Activated naive CD4-positive, alpha-beta T cell treated with anti-CD3 and anti-CD28 coated beads, Interleukin-2, amount 50 U/mL, for 16 hours (primary cell): ENCODE data around the gene PODXL.
A peak's percentile ranks its signal among the peaks of the same experiment; 100 is the strongest.
"Not testable (repeated sequence)": the region's sequence is repeated elsewhere in the genome, so short reads cannot be mapped to it uniquely, and the experiment has no call there.

ENCODE experiments used
- DNase-seq: peaks from one replicate; pipeline ENCODE4 v3.0.0-alpha.2; 2020

PODXL gene

DNA sequence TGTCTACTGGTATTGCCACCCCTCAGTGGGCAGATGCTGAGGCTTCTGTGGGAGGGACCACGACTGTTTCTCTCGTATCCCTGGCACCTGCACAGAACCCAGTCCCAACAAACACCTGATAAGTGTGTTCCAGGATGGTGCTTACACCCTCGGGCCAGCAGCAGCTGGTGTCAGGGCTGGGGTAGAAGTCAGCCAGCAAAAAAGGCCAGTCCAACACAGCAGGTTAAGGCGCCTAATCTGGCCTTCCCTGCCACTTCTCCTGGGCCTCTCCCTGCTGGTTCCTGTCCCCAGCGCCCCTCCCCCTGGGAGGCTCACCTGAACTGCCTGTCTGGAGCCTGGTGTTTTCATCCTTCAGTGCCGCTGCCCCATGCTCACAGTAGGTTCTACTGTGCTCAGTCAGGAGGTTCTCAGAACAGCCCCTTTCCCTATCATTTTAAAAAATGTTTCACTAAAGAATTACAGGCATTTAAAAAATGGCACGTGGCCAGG, 20.0 kb downstream of the PODXL start:
- no peak for DNase-seq

DNA sequence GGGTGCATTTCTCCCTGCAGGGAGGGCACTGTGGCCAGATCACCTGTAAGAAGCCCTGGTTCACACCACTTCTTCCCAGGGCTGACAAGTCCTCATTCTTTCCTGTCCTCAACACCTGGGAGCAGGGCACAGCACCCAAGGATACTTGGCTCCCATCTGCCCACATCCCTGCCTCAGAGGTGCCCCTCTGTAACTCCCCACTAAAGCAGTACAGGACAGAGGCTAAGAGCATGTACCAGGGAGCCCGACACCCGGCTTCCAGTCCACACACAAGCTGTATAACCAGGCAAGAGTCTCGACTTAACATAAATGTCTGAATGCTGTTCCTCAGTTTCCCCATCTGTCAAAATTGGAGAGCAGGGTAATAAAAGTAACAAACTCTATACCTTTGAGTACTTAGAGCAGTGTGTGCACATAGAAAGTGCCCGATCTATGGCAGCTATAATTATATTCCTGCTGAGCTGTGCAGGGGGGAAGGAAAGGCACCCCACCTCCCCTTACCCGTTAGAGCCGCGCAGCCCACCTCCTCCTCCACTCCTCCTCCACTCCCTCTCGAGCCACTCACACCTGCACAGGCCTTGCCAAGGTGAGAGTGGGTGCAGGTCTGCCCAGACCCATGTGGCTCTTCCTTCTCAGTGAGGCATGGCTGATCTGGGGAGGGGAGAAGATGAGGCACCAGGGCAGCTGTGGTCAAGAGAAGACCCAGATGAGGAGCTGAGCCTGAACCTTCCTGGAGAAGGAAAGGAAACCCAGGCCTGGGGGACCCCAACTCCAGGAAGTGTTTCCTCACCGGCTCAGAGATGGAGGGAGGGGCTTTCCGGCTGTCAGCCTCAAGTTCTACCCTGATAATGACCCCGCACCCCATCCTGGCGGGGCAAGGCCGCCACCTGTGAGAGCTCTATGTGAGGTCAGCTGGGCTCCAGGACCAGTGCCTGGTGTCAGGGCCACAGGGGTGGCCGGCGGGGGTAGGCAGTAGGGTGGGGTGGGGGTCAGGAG, 22.6 kb downstream of the PODXL start:
- no peak for DNase-seq

DNA sequence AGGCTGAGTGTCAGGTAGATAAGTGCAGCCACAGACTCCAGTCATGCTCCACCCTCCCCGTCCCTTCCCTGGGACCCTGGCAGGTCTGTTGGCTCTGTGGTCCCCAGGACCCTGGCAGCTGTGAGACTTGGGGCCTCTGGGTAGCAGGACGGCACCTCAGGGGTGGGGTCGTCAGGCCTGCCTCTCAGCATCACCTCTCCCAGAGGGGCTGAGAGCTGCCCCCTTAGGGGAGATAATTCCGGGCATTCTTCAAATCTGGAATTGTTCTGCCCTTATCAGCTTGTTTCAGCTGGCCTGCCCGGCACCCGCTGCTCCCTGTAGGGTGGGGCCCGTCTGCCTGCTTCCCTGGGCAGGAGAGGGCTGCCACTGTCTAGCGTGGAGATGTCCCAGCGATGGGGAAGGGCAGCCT, 23.3 kb downstream of the PODXL start:
- DNase-seq = no peak

DNA sequence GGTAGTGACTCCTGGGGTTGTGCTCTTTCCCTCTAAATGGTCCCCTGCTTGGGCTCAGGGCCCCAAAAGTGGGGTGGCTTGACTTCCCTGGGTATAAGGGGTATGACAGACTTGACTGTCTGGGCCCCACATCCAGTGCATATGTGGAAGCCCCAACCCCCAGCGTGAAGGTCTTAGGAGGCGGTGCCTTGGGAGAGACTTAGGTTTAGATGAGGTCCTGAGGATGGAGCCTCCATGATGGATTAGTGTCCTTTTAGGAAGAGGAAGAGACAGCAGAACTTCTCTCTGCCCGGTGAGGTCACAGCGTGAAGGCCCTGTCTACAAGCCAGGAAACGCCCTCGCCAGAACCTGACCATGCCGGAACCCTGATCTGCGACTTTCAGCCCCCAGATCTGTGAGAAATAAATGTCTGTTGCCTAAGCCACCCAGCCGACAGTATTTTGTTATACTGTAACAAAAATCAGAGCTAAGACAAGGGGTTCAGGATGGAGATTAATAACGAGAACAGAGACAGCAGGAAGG, 23.8 kb downstream of the PODXL start:
- DNase-seq = no peak

DNA sequence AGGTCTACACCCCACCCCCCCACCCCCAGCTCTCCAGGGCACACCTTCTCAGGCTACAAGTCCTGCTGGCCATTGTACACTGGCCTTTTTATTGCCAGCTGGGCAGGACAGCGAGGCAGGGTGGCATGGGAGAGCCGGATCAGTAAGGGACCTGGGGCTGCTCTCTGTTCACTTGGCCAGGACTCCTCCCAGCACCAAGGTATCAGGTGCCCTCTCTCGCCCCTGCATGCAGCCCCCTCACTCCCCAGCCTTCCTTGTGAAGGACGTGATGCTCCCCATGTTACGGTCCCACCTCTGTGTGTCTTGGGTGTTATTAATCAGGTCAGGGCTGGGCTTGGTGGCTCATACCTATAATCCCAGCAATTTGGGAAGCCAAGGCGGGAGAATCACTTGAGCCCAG, 26.3 kb downstream of the PODXL start:
- DNase-seq = no peak

DNA sequence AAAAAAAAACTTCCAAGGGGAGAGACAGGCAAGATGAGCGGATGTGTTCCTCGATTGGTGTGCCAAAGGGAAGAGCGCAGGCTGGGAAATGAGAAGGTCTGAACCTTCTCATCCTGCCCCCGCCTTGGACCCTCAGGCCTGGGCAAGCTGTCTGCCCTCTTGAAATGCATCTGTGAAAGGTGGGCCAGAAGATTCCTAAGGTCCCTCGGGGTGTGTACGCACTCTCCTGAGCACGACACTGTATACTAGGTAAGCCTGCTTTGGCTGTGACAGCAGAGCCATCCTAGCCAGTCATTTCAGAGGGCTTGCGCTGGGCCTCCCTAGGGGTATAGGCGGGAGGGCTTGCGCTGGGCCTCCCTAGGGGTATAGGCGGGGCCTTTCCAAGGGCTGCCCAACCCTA, 26.8 kb downstream of the PODXL start:
- no peak for DNase-seq

DNA sequence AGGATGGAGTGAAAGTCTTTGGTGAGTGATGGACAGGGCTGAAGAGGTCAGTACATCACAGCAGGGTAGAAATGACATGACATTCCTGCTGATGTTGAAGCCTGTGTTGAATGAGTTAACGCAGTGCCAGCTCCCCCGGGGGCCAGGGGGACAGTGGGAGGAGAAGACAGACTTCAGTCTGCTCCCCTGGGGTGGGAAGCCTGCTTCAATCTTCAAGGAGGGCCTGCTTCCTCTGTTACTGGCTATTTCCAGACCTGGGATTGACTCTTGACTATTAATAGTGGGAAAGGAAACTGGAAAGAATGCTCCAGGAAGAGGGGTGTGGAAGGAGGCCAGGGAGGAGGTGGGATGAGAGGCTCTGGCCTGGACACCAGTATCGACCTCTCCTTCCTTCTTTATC, 27.2 kb downstream of the PODXL start:
- no peak for DNase-seq

DNA sequence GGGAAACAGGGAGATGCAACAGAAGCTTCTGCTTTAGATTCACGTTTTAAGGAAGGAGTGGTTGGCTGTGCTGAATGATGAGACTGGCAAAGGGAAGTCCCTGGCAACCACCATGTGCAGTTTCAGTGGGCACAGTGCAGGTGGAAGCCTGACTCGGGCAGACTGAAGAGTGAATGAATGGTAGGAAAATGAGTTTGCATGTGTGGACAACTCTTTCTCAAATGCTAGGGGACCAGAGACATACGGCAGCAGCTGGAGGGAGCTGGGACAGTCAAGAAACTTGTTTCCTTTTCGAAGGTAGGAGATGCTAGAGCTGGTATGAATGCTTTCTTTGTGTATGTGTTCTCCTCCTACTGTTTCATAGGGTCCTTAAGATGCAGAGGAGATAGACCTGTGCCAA, 29.0 kb downstream of the PODXL start:
- DNase-seq = no peak

DNA sequence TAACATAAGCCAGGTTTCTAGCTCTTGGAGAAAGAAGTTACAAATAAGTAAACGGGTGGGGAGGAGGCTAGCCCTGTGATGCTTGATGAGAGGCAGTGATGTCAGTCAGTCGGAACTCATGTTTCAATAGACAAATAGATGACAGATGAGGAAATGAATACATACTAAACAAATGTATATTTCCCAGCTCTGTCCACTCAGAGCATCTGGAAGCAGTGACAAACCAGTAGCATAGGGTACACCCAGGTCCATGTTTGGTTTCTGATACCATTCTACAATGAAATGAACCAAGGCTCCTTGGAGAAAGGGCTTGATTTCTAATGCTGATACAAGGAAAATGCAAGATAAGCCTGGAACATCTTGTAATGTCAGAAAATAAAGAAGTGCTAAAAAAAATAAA, 30.6 kb downstream of the PODXL start:
- no peak for DNase-seq

DNA sequence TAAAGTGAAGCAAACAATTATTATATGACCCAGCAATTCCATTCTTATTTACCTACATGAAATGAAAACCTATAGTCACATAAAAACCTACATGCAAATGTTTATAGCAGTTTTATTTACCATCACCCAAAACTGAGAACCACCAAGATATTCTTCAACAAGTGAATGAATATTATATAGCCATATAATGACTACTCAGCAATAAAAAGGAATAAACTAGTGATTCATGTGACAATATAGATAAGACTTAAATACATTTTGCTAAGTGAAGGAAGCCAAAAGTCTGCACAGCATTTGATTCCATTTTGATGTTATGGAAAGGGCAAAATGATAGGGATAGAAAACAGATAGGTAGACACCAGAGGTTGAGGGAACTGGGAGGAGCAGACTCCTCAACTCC, 31.7 kb downstream of the PODXL start:
- DNase-seq = no peak

DNA sequence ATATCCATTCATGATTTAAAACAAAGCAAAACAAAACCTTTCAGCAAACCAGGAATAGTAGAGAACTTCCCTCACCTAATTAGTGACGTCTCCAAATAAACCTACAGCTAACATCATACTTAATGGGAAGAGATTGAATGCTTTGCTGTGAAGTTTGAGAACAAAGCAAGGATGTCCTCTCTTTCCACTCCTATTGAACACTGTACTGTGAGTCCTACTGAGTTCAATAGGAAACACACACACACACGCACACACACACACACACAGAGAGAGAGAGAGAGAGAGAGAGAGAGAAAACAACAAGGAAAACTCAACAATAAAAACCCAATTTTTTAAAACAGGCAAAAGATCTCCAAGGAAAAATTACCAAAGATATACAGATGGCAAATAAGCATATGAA, 32.3 kb downstream of the PODXL start:
- no peak for DNase-seq

DNA sequence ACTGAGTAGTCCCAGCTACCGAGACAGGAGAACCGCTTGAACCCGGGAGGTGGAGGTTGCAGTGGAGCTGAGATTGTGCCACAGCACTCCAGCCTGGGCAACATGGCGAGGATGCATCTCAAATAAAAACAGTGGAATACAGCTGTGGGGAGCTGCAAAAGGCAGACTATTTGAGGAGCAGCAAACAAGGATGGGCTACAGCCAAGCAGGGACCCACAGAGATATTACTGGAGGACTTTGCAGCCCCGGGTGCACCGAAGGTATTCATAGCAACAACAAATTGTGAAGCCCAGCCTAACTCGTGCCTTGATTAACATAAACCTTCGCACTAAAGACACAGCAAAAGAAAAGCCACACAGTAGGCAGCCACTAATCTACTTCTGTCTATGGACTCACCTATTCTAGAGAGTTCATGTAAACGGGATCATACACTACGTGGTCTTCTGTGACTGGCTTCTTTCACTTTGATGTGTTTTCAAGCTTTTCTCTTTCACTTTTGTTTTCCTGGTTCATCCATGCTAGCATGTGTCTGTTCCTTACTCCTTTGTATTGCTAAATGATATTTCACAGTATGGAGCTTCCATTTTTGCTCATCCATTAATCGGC, 34.0 kb downstream of the PODXL start:
- DNase-seq = no peak

DNA sequence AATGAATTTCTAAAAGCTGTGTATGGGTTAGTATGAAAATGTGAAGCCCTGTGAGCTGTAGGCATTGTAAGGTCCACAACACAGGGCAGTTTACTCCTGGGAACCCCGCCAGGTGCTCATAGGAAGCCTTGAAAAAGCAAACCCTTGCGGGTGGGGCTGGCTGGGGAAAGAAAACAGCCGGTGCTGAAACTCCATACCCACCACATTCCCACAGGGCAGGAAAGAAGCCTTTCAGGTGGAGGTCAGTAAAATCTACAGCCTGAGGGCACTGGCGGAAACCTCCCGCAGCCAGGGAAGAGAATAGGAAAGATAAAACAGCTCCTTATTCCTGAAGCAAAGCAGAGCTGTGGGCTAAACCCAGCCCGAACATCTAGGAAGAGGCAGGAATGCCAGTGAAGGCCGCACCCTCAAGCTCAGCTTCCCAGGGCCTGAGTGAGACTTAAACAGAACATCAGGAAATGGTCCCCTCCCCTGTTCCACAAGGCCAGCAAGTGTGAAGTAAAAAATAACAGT, 34.7 kb downstream of the PODXL start:
- DNase-seq = no peak

DNA sequence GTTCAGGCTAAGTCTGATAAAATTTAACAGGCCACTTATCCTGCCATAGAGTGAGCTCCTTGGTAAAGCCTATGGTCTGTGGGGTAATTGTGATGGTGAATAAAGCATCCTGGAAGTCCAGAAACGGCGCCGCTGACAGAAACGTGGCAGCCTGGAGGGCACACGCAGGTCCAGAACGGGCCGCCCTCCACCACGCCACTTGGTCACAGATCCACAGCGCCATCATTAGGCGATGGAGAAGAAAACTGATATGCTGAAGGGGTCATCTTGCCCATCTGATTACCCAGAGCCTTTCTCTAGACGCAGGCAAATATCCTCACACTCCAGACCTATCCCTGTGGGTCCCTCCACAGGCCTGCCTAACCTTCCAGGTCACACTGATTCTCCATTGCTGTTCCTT, 37.8 kb downstream of the PODXL start:
- no peak for DNase-seq

DNA sequence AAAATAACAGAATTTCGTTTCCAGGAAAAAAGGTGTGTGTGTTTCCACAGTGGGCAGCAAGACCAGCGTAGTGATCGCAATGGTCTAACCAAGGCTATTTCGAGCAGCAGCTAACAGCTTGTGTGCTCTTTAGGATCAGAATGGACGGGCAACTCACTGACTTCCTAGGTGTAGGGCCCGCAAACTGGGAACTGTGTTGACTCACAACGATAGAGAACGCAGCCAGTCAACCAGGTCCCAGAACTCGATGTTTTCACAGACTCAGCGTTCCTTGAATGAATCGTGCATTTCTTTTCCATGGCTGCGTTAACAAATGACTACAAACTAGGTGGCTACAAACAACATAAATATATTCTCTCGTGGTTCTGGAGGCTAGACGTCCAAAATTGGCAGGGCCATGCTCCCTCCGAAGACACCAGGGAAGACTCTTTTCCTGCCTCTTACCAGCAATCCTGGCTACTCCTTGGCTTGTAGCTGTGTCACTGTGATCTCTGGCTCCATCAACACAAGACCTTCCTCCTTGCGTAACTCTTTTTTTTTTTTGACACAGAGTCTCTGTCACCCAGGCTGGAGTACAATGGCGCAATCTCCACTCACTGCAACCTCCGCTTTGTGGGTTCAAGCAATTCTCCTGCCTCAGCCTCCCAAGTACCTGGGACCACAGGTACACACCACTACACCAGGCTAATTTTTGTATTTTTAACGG, 39.1 kb downstream of the PODXL start:
- no peak for DNase-seq

DNA sequence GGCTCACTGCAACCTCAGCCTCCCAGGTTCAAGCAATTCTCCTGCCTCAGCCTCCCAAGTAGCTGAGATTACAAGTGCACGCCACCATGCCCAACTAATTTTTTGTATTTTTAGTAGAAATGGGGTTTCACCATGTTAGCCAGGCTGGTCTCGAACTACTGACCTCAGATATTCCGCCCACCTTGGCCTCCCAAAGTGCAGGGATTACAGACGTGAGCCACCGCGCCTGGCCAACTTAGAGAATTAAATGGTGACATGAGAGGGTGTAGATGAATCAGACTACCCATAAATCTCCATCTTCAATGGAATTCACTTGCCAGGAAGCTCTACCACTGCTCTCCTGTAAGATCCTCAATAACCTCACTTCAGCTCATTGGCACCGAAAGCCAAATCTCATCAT, 41.0 kb downstream of the PODXL start:
- not testable (repeated sequence) for DNase-seq

DNA sequence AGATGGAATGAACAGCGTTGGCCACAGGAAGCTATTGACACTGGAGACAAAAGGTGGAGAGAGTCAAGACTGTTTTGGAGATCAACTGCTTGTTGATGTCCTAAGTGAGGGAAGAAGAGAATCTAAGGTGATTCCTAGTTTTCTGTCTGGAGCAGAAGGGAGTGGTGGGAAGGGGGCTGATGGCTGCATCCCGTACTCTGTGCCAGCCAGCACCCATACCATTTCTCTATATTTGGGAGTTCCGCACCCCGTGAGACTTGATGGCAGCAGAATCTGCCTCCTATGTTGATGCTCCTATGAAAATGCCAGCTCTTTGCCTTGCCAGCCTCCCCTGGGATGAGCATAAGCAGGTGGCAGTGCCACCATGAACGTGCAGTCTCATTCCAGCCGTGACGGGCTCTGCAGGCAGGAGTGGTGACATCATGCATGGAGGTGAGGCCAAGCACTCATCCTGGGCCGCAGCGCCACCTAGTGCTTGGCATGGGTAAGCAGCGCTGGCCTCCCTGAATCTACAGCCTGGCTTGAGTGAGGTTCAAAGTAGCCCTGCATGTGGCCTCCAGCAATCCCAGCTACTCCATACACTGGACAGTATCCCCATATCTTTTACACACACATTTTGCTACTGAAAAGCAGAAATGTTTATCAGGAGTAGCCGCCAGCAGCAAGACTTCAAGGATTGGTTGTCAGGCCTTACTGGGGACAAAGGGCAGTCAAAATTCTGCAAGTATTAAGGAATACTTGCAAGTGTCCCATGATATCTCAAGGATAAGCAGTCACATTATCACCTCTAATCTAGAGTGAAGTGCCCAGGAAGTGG, 43.0 kb downstream of the PODXL start:
- DNase-seq = peak; percentile 79

DNA sequence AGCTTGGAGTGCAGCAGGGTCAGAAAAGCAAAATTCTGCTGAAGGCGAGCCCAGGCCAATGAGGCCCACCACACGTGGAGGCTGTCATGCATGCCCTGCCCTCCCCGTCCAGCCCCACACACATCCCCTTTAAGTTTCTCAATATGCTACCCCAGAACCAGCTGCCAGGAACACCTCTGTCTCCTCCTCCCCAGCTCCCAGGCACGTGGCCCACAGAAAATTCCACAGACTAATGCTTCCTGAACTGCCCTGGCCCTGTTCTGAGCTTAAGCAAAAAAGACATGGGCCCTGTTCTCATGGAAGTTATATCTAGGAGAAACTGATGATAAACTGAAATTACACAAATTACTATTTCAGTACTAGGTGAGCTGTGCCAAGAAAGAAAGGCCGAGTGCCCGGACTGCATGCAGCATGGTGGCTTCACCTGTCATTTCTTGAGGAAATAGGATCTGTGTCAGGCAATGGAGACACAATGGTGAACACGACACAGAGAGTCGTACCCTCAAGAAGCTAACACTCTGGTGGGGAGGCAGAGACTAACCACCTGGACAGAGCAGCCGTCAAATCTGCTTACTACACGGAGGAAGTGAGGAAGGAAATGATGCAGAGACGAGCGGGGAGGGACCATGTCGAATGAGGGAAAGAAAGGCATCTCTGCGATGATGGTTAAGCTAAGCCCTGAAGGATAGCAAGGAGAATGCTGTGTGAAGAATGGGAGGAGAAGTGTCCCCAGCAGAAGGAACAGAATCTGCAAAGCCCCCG, 44.5 kb downstream of the PODXL start:
- no peak for DNase-seq

DNA sequence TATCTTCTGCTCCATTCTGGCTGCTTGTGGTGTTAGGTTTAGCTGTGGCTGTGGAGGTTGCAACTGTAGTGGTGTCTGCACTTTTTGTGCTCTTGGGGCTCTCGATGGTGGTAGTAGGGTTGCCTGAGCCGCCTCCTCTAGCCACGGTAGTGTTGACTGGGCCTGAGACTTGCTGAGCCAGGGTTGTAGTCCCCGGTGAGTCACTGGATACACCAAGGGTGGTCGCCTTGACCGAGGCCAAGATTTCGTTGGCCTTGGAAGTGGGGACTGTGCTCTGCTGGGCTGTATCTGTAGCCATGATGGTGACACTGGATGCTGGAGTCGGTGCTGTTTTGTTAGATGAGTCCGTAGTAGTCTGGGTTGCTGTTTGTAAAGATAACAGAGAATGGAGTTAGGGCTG, 45.4 kb downstream of the PODXL start:
- no peak for DNase-seq

DNA sequence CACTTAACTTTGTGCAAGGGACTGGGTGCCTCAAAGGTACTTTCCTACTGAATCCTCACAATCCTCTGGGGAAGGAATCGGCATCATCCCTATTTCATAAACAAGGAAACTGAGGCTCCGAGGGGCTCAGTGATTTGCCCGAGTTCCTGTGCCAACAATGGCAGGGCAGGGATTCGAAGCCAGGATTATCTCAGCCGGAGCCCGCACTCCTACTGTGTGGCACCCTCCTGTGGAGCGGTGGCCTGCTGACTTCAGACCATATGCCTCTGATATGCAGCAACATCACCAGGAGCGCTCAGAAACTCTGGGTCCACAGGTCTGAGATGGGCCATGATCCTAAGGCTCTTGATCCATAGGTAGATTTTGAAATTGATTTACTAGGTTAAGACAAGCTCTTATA, 46.6 kb downstream of the PODXL start:
- no peak for DNase-seq

DNA sequence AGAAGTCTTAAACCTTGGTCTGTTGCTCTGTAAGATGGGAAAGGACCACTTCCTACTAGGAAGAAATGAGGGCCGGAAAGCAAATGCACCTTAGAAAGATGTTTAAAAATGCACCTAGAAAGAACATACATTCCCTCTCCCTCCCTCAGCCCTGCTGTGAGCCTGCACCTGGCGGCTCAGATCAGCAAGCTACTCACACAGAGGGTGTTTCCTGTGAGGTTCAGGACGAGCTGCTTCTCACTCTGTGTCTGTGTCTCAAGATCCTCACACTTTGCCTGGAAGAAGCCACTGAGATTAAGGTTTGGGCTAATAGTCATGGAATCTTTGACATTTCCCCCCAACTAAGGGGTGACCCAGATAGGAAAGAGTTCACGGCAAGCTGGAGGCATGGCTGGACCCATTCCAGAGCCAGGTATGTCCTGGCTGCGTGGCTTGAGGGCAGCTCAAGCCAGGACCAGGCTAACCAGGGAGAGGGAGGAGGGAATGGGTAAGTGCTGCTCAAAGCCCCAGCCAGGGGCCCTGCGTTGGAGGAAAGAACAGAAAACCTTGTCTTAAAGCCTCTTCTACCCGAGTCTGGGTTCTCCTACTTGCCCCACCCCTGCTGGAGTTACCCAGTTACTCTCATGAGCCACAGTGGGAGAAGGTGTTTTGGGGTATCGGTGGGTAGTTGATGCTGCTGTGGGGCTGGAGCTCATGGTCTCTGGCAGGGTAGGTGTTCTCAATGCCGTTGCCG, 47.5 kb downstream of the PODXL start:
- no peak for DNase-seq
